ENCODE measurements around the gene TMEM30A. TPM values are rescaled to one million over a fixed set of nuclear protein-coding genes. Genes with fewer than 3 reads are reported as not detected.

The TMEM30A gene
- total and polyA plus RNA-seq, 11 donors = 21.8 to 86.3 (median 55.9) TPM

GRCh38 chr6:75210885-75211739, 73.5 kb downstream of the TMEM30A start:
- DNase-seq = peak in 3 of 5 donors; percentile 31 to 47 (median 33)
- no peak overlapping the region for H3K4me3 ChIP-seq
- TF ChIP-seq POLR2A (IDR thresholded peaks at IDR 0.05) = no peak
- TF ChIP-seq CTCF (IDR thresholded peaks at IDR 0.05) = peak; percentile 67 to 87 (median 81)
- no peak for ATAC-seq
- no peaks in the 10 kb centered on the region for H3K36me3 ChIP-seq
- peaks cover 2 to 26% (median 15%) of the 10 kb centered on the region in 9 donors for H3K27me3 ChIP-seq
- WGBS, 4 donors = 28 to 34% (median 30%) methylated on average over 10 of the region's 10 CpGs
- H3K9me3 ChIP-seq = no peaks in the 10 kb centered on the region
- no peak overlapping the region for H3K27ac ChIP-seq
- H3K4me1 ChIP-seq = peaks cover 0 to 43% (median 32%) of the 10 kb centered on the region in 12 donors
- intact Hi-C loops (cut with DNase I) = loop anchor here in 6 of 10 donors (5.0 to 10.0 kb wide), 8 partner anchors 1116 to 1539 kb away; no protein-coding TSS in a partner anchor

- ATAC-seq = no peak
- peaks cover 2 to 43% (median 25%) of the 10 kb centered on the region in 9 donors for H3K27me3 ChIP-seq
- no peak for DNase-seq
- WGBS, 4 donors = 29 to 31% (median 31%) methylated on average over 7 of the region's 7 CpGs
- H3K36me3 ChIP-seq = no peaks in the 10 kb centered on the region
- H3K27ac ChIP-seq = peak overlapping the region in 1 of 12 donors; percentile 40
- no peak for TF ChIP-seq CTCF (IDR thresholded peaks at IDR 0.05)
- no peak for TF ChIP-seq POLR2A (IDR thresholded peaks at IDR 0.05)
- intact Hi-C loops (cut with DNase I) = loop anchor here (2.0 to 10.0 kb wide), 25 partner anchors 314 to 1534 kb away; no protein-coding TSS in a partner anchor
- no peaks in the 10 kb centered on the region for H3K9me3 ChIP-seq
- no peak overlapping the region for H3K4me3 ChIP-seq
- peaks cover 0 to 60% (median 34%) of the 10 kb centered on the region in 12 donors for H3K4me1 ChIP-seq
Observed at GRCh38 chr6:75209184-75209723, 75.3 kb downstream of the TMEM30A start.

- no peaks in the 10 kb centered on the region for H3K9me3 ChIP-seq
- peaks cover 0 to 64% (median 33%) of the 10 kb centered on the region in 12 donors for H3K4me1 ChIP-seq
- DNase-seq (peak; percentile 81 to 87 (median 85)), ATAC-seq (peak; percentile 62 to 82 (median 70))
- peaks cover 2 to 50% (median 25%) of the 10 kb centered on the region in 9 donors for H3K27me3 ChIP-seq
- peak overlapping the region in 8 of 12 donors; percentile 31 to 80 (median 56) for H3K27ac ChIP-seq
- no peaks in the 10 kb centered on the region for H3K36me3 ChIP-seq
- WGBS, 4 donors = 4 to 12% (median 7%) methylated on average over 32 to 33 of the region's 33 CpGs
- intact Hi-C loops (cut with DNase I) = loop anchor here (2.0 to 10.0 kb wide), 25 partner anchors 314 to 1534 kb away; no protein-coding TSS in a partner anchor
- TF ChIP-seq POLR2A (IDR thresholded peaks at IDR 0.05) = no peak
- TF ChIP-seq CTCF (IDR thresholded peaks at IDR 0.05) = peak; percentile 78 to 95 (median 87)
- peak overlapping the region in 10 of 12 donors; percentile 17 to 53 (median 36) for H3K4me3 ChIP-seq
Observed at GRCh38 chr6:75208298-75209183, 76.1 kb downstream of the TMEM30A start.

Data from heart left ventricle (tissue), 16 donors.